DOHH2 (cell line): ENCODE results near the gene FGF1.

ENCODE experiments used
- EZH2phosphoT487 ChIP-seq: fragments of 200-600 bp; sonication (generic); IDR thresholded peaks from 2 replicates; pipeline ENCODE4 v1.6.1; 2017; ENCODE audit warnings: borderline replicate concordance, mild to moderate bottlenecking, antibody characterized with exemption, low read length, moderate library complexity, mixed read lengths
- TF ChIP-seq, protein P1 (sequence below): fragments of 200-600 bp; sonication (generic); IDR thresholded peaks from one replicate; pipeline ENCODE4 v1.5.1; 2014; ENCODE audit warnings: antibody characterized with exemption, mild to moderate bottlenecking, low read depth, low read length; ENCODE audit not compliant: poor library complexity, severe bottlenecking

DNA sequence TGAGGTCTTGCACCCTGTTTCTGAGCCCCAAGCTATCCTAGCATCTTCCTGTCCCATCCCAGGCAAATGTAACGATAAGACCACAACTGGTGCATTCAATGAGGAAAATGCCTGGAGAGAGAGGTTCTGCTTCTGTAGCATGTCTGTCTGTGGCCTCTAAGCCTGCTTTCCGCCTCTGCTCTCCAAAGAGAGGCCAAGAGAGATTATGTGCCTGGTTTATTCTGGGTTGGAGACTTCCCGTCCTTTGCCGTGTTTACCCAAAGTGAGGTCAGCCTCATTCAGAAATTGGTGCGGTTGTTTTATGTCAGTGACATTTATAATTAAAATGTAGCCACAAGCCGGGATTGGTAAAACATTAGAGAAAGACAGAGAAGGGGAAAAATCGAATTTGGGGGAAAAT lies 77.8 kb downstream of the FGF1 start:
- TF ChIP-seq, protein P1, sequence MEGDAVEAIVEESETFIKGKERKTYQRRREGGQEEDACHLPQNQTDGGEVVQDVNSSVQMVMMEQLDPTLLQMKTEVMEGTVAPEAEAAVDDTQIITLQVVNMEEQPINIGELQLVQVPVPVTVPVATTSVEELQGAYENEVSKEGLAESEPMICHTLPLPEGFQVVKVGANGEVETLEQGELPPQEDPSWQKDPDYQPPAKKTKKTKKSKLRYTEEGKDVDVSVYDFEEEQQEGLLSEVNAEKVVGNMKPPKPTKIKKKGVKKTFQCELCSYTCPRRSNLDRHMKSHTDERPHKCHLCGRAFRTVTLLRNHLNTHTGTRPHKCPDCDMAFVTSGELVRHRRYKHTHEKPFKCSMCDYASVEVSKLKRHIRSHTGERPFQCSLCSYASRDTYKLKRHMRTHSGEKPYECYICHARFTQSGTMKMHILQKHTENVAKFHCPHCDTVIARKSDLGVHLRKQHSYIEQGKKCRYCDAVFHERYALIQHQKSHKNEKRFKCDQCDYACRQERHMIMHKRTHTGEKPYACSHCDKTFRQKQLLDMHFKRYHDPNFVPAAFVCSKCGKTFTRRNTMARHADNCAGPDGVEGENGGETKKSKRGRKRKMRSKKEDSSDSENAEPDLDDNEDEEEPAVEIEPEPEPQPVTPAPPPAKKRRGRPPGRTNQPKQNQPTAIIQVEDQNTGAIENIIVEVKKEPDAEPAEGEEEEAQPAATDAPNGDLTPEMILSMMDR = no peak
- no peak for TF ChIP-seq EZH2phosphoT487
